ENCODE results near the gene OR4N5.

DNA sequence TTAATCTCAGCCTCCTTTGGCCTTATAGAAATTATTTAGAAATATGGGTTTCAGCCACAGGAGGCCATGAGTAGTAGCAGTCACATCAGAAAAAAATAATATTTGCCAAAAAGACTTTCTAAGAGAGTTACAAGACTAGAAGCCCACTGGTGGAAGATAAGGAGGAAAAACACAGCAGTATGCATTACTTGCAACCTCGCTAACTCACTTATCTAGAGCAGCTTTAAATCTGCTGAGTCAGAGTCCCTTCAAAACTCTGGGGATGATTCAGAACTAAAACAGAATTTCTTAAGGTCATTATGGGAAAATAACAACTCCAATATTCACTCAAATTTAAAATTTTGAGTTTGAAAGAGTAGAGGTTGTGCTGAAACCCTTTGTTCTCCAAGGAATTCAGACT, 21.9 kb upstream of the OR4N5 start:
- TF ChIP-seq POLR2A (IDR thresholded peaks at IDR 0.05; ENCODE audit: low read length) (no peak), GATA1 (IDR thresholded peaks at IDR 0.05; ENCODE audit: low read depth, low read length) (no peak)

Data from erythroblast (primary cell).